Stimulated activated CD8-positive, alpha-beta memory T cell treated with anti-CD3 and anti-CD28 coated beads, Interleukin-7, amount 100 ng/mL, for 1 hour (primary cell): ENCODE measurements around the gene PRDM16.

Experiments used
- DNase-seq, 2 donors: peaks; one replicate each; pipeline ENCODE4 v3.0.0-alpha.2; 2020; ENCODE audit warnings: low read depth in 2 of 2

Gene PRDM16

DNA sequence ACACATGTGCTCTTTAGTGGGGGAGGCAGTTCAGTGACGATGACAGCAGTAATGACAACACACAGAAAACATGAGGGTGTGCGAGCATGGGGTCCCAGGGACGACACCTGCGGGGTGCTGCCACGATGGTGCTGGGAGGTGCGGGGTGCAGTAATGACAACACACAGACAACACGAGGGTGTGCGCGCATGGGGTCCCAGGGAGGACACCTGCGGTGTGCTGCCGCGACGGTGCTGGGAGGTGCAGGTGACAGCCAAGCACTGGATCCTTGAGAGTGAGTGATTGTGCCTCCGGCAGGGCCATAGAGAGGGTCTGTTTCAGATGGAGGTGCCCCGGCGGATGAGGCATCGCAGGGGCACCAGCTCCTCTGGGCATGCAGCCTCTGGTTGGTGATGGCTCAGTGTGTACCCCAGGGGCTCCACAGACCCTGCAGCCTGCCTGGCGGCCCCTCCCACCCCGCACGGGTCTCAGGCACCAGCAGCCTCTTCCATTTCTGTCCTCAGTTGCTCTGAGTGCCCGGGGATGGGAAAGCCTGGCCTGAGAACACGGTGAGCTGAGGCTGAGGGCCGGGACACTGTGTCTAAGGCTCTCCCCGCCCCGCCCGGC is 193.8 kb downstream of the PRDM16 start:
- no peak for DNase-seq

DNA sequence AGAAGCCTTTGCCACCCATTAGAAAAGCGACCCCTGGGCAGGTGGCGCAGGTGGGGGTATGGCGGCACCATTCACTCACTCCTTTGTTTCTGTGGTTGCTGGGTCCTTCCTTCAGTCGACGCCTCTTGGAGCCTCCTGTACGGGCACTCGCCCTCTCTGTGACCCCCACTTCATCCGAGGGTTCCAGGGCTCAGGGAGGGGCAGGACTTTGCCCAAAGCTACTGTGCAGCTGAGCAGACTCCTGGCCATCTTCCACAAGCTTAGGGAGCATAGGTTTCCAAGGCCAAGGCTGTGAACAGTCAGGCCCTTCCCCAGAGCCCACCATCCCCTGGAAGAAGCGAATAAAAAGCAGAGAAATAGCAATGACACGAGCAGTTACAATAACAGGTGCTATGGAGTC is 194.8 kb downstream of the PRDM16 start:
- no peak for DNase-seq

GRCh38 chr1:3264456-3264855 is 195.5 kb downstream of the PRDM16 start:
- DNase-seq: no peak

- DNase-seq: no peak
These were observed 197.1 kb downstream of the PRDM16 start for GRCh38 chr1:3265835-3266805.

GRCh38 chr1:3266870-3267549 is 198.0 kb downstream of the PRDM16 start:
- DNase-seq: no peak

DNA sequence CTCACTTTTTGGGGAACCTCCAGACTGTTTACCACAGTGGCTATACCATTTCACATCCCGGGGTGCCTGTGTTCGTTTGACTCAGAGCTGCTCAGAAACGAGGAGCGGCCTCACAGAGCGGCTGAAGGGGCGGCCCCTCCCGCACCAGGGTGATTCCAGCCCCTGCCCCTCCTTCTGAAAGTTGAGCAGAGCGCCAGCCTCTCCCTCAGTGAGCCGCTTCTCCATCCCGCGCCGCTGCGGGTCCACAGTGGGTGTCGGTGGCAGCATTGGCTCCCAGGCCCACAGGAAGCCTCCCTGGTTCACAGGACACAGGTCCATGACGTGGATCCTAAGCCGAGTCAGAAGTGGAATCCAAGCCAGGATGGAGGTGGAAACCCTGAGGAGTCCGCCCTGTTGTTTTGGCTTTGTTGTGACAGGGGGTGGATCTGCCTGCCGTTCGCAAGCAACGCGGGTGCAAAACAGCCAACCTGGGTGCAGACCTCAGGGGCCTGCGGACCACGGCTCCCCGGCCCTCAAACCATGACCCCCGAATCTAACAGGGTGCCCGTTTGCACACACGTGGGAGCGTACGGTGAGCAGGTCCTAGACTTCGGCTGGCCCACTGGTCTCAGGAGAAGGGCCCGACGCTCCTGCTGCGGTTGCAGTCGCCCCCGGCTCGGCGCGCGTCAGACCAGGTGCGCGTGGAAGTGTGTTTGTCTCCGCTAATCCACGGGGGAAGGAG is 198.7 kb downstream of the PRDM16 start:
- DNase-seq: no peak

DNA sequence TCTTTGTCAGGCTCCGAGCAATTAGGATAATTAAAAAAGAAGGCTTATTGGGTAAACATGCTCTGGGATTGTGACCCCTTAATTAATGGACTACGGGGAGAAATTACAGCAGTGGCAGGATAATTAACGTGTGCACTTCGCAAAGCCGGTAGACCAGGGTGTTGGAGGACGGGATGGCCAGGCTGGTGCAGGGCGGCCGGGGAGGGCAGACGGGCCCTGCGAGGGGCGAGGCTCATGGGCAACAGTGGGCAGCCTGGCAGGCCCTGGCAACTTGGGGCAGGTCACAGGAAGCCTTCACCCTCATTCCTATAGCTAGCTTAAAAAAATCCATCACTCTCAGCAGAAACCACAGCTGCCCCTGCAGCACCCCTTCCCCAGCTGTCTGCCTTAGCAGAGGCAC is 199.3 kb downstream of the PRDM16 start:
- no peak for DNase-seq

DNA sequence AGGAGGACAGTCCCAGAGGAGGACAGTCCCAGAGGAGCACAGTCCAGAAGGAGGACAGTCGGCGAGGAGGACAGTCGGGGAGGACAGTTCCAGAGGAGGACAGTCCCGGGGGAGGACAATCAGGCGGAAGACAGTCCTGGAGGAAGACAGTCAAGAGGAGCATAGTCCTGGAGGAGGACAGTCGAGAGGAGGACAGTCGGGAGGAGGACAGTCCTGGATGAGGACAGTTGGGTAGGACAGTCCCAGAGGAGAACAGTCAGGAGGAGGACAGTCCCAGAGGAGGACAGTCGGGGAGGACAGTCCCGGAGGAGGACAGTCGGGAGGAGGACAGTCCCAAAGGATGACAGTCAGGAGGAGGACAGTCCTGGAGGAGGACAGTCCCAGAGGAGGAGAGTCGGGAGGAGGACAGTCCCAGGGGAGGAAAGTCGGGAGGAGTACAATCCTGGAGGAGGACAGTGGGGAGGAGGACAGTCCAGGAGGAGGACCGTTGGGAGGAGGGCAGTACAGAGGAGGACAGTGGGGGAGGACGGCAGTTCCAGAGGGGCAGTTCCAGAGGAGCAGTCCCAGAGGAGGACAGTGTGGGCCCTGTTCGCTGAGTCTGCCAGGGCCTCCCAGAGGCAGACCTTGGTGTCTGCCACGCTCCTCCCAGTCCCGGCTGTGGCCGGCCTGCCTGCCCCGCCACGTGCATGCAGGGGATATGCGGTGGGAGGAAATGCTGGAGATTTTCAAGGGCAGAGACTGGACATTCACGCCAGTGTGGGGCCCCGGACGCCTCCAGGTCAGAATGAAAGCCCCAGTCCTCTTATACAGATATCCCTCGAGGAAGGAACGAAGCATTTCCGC is 201.6 kb downstream of the PRDM16 start:
- DNase-seq: no peak

- no peak for DNase-seq
These were observed 202.9 kb downstream of the PRDM16 start for GRCh38 chr1:3271866-3272265.

- no peak for DNase-seq
These were observed 203.5 kb downstream of the PRDM16 start for GRCh38 chr1:3272321-3273045.

- DNase-seq: no peak
These were observed 204.4 kb downstream of the PRDM16 start for GRCh38 chr1:3273447-3273846.

DNA sequence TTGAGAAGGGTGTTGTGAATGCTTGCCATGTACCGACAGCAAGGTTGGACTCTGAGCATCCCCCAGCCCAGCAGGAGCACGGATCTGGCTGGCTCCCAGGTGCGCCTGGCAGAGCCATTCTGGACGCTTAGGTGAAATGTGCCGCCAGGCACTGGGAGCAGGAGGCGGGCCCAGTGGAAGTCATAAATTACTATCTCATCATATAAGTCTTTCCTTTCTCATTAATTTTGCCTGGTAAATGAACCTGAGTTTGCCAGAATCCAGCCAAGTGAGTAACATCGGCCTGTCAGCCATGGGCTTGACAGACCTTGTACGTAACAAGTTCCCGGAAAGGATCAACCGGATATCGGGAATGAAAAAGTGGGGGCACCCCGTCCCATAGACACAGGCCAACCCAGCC is 206.0 kb downstream of the PRDM16 start:
- no peak for DNase-seq

GRCh38 chr1:3275471-3276340 is 206.7 kb downstream of the PRDM16 start:
- no peak for DNase-seq

GRCh38 chr1:3276341-3276800 is 207.4 kb downstream of the PRDM16 start:
- DNase-seq: no peak

DNA sequence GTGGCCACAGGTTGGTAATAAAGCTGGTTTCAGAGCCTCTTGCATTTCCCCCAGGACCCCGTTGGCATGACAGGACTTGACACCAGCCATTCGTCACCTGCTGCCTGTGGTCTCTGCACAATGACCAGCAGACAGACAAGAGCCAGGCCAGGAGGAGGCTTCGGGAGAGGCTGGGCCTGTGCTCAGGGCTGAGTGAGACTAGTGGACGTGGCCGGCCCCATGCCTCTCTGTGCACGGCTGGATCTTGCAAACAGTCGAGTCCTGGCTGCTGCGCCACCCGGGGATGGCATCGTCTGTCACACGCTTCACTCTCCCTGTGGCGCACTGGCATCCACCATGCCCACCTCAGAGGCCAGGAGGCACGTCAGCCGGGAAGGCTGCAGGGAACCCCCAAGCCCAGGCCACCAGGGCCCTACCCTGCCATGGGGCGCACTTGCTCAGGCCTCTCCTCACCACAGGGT is 208.0 kb downstream of the PRDM16 start:
- DNase-seq: no peak

- DNase-seq: no peak
These were observed 208.6 kb downstream of the PRDM16 start for GRCh38 chr1:3277623-3278022.

- no peak for DNase-seq
These were observed 209.6 kb downstream of the PRDM16 start for GRCh38 chr1:3278416-3279181.

- DNase-seq: no peak
These were observed 210.1 kb downstream of the PRDM16 start for GRCh38 chr1:3279182-3279470.

DNA sequence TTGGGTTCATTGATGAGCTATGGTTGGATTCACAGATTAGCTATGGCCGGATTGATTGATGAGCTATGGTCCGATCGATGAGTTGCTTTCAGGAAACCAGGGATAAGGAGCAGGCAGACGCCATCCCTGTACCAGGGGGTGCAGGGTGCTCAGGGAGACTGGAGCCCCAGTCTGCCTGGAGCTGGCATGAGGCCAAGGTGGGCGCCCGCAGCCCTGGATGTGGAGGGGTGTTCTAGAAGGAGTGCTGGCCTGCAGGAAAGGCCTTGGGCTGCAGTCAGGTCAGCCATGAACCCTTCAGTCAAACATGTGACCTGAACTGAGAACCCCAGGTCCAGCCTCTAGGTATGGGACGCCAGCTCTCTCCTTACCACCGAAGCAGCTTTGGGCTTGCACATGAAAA is 212.7 kb downstream of the PRDM16 start:
- DNase-seq: no peak
